OCI-LY7 (cell line): ENCODE results near the gene SEMA3F.

Experiments used
- EZH2phosphoT487 ChIP-seq: fragments of 200-600 bp; sonication (generic); IDR thresholded peaks from 2 replicates; pipeline ENCODE4 v1.6.1; 2018; ENCODE audit warnings: low read depth, borderline replicate concordance, mild to moderate bottlenecking, mixed run types, antibody characterized with exemption, low read length, moderate library complexity, mixed read lengths
- TF ChIP-seq, protein P1 (sequence below): fragments of 200-600 bp; sonication (generic); conservative IDR thresholded peaks from 2 replicates; pipeline ENCODE4 v1.5.1; 2014; ENCODE audit warnings: mild to moderate bottlenecking, antibody characterized with exemption, low read length, moderate library complexity, mixed read lengths

DNA sequence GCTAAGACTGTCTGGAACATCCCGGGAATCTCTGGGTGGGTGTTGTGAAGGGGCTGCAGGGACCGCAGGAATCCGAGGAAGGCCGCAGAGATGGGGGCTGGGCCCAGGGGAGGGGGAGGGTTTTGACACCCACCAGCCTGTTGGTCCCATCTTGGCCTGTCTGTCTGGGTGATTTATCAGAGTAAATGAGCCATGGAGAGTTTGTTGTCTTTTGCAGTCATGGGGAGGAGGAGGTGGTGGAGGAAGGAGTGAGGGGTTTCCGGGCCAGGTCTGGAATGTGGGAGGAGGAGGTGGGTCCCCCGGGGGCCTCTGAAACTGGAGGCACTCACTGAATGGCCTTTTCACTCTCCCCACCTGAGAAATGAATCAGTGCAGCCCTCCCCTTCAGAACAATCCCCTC, 11.5 kb downstream of the SEMA3F start:
- TF ChIP-seq, protein P1, sequence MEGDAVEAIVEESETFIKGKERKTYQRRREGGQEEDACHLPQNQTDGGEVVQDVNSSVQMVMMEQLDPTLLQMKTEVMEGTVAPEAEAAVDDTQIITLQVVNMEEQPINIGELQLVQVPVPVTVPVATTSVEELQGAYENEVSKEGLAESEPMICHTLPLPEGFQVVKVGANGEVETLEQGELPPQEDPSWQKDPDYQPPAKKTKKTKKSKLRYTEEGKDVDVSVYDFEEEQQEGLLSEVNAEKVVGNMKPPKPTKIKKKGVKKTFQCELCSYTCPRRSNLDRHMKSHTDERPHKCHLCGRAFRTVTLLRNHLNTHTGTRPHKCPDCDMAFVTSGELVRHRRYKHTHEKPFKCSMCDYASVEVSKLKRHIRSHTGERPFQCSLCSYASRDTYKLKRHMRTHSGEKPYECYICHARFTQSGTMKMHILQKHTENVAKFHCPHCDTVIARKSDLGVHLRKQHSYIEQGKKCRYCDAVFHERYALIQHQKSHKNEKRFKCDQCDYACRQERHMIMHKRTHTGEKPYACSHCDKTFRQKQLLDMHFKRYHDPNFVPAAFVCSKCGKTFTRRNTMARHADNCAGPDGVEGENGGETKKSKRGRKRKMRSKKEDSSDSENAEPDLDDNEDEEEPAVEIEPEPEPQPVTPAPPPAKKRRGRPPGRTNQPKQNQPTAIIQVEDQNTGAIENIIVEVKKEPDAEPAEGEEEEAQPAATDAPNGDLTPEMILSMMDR, result no peak
- no peak for TF ChIP-seq EZH2phosphoT487
